Mesothelial cell of epicardium (in vitro differentiated cells): ENCODE measurements around the gene CALCR. TPM values are rescaled to one million over a fixed set of nuclear protein-coding genes. Genes with fewer than 3 reads are reported as not detected.

Experiments
- DNase-seq, 2 experiments: peaks; one replicate each; pipeline ENCODE4 v3.0.0; 2021; ENCODE audit warnings: low spot score in 2 of 2; ENCODE audit not compliant: unreplicated experiment in 2 of 2
- H3K27ac Mint-ChIP-seq: 2 replicates; pipeline ENCODE4 v1.8.0; 2021; ENCODE audit warnings: mixed read lengths
- H3K27me3 Mint-ChIP-seq: 2 replicates; pipeline ENCODE4 v1.8.0; 2021; ENCODE audit warnings: low read depth, mixed read lengths
- H3K36me3 Mint-ChIP-seq: 2 replicates; pipeline ENCODE4 v1.8.0; 2021; ENCODE audit warnings: mixed read lengths
- H3K4me1 Mint-ChIP-seq: 2 replicates; pipeline ENCODE4 v1.8.0; 2021; ENCODE audit warnings: mixed read lengths
- H3K4me3 Mint-ChIP-seq: 2 replicates; pipeline ENCODE4 v1.8.0; 2021; ENCODE audit warnings: mild to moderate bottlenecking, moderate library complexity, mixed read lengths
- H3K9me3 Mint-ChIP-seq: 2 replicates; pipeline ENCODE4 v1.8.0; 2021; ENCODE audit warnings: mixed read lengths
- CTCF ChIP-seq: fragments of 200-600 bp; sonication (generic); IDR thresholded peaks from one replicate; pipeline ENCODE4 v1.5.0; 2021; ENCODE audit warnings: antibody characterized with exemption; ENCODE audit not compliant: unreplicated experiment
- total RNA-seq: library from RNA; stranded (reverse); gene quantifications from 3 replicates; pipeline ENCODE4 v1.2.1, GENCODE V29; 2021

CALCR gene
- total RNA-seq, 1 donor from 2014 or later: not detected

GRCh38 chr7:93432130-93432529, 142.4 kb downstream of the CALCR start:
- Mint-ChIP-seq H3K9me3 (no peaks in the 10 kb centered on the region), H3K27me3 (no peaks in the 10 kb centered on the region), H3K27ac (no peak overlapping the region), H3K4me1 (no peaks in the 10 kb centered on the region), H3K4me3 (no peak overlapping the region), H3K36me3 (no peaks in the 10 kb centered on the region)
- DNase-seq: no peak
- no peak for TF ChIP-seq CTCF

- Mint-ChIP-seq H3K27ac (no peak overlapping the region), H3K36me3 (no peaks in the 10 kb centered on the region), H3K27me3 (no peaks in the 10 kb centered on the region), H3K4me1 (no peaks in the 10 kb centered on the region), H3K4me3 (no peak overlapping the region), H3K9me3 (no peaks in the 10 kb centered on the region)
- TF ChIP-seq CTCF: no peak
- no peak for DNase-seq
These were observed 143.5 kb downstream of the CALCR start for GRCh38 chr7:93430917-93431588.

- no peak for TF ChIP-seq CTCF
- H3K27ac Mint-ChIP-seq: no peak overlapping the region
- H3K4me3 Mint-ChIP-seq: no peak overlapping the region
- no peaks in the 10 kb centered on the region for H3K27me3 Mint-ChIP-seq
- no peaks in the 10 kb centered on the region for H3K4me1 Mint-ChIP-seq
- no peaks in the 10 kb centered on the region for H3K9me3 Mint-ChIP-seq
- no peak for DNase-seq
- no peaks in the 10 kb centered on the region for H3K36me3 Mint-ChIP-seq
These were observed 145.0 kb downstream of the CALCR start for GRCh38 chr7:93429563-93429962.

- Mint-ChIP-seq H3K4me1 (no peaks in the 10 kb centered on the region), H3K27ac (no peak overlapping the region), H3K9me3 (no peaks in the 10 kb centered on the region), H3K27me3 (peaks cover 2% of the 10 kb centered on the region), H3K36me3 (no peaks in the 10 kb centered on the region), H3K4me3 (no peak overlapping the region)
- TF ChIP-seq CTCF: no peak
- no peak for DNase-seq
These were observed 147.4 kb downstream of the CALCR start for GRCh38 chr7:93427107-93427506.

GRCh38 chr7:93426155-93426696, 148.3 kb downstream of the CALCR start:
- no peak overlapping the region for H3K27ac Mint-ChIP-seq
- TF ChIP-seq CTCF: no peak

More at GRCh38 chr7:93426155-93426696, 148.3 kb downstream of the CALCR start:
- no peak overlapping the region for H3K4me3 Mint-ChIP-seq
- H3K9me3 Mint-ChIP-seq: no peaks in the 10 kb centered on the region
- peaks cover 5% of the 10 kb centered on the region for H3K27me3 Mint-ChIP-seq
- no peaks in the 10 kb centered on the region for H3K36me3 Mint-ChIP-seq
- no peak for DNase-seq
- no peaks in the 10 kb centered on the region for H3K4me1 Mint-ChIP-seq
